HG02938 (cell line): Measurements from ENCODE around the gene DVL1.

Source experiments
- ATAC-seq: cut with Tn5 transposase; IDR thresholded peaks from one replicate; pipeline ENCODE4 v1.9.1; 2021; ENCODE audit warnings: mild to moderate bottlenecking, moderate library complexity; ENCODE audit not compliant: unreplicated experiment

The DVL1 gene

GRCh38 chr1:1356796-1357401 is 7.7 kb upstream of the DVL1 start:
- no peak for ATAC-seq

DNA sequence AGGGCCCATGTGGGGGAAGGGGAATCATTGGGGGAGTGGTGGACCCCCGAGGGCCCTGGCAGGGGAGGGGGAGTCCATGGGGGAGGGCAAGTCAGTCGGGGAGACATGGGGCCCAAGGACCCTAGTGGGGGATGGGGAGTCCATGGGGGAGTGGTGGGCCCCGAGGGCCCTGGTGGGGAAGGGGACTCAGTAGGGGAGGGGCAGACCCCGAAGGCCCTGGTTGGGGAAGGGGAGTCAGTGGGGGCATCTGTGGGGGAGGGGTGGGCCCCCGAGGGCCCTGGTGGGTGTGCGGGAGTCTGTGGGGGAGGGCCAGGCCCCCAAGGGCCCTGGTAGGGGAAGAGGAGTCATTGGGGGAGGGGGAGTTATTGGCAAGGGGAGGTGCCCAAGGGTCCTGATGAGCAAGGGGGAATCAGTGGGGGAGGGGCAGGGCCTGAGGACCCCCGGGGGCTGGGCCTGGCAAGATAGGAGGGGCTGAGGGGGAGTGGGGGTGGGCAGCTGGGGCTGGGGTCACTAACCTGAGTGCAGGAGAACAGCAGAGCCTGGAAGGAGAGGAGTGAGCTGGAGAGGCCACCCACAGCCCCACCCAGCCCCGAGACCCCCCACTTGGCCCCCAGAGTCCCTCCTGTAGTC is 7.1 kb upstream of the DVL1 start:
- no peak for ATAC-seq

- no peak for ATAC-seq
These were observed 6.2 kb upstream of the DVL1 start for GRCh38 chr1:1355416-1355815.

- no peak for ATAC-seq
These were observed 5.3 kb upstream of the DVL1 start for GRCh38 chr1:1354271-1355247.

DNA sequence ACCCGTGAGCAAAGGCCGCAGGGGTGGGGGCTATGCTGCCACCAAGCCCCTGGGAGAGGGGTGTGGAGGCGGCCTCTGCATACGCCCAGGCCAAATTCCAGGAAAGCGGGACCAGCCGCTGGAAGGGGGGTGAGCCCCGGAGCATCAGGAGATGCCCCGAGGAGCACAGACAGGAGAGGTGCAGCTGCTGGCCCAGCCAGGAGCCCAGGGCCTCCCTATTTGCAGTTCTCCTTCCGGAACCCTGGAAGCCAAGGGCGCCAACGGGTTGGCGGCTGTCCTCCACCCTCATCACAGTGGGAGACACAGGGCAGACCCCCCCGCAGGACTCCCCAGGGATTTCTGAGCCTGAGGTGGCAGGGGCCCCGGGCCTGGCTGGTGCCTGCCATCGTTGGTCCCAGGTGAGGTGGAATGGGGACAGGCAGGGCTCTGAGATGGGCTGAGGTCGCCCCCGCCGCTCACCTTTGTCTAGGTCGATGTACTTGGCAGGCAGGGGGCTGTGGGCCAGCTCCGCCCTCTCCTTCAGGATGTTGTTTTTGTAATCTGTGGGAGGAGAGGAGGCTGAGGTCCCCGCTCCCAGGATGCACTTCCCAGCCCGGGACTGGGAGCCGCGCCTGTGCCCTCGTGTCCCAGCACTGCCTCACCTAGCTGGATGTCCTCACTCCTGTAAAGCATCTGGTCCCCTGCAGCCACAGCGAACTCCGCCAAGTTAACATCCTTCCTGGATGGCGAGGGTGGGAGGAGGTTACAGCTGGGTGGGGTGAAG is 4.4 kb upstream of the DVL1 start:
- ATAC-seq, result no peak

- no peak for ATAC-seq
These were observed 3.7 kb upstream of the DVL1 start for GRCh38 chr1:1352786-1353388.

DNA sequence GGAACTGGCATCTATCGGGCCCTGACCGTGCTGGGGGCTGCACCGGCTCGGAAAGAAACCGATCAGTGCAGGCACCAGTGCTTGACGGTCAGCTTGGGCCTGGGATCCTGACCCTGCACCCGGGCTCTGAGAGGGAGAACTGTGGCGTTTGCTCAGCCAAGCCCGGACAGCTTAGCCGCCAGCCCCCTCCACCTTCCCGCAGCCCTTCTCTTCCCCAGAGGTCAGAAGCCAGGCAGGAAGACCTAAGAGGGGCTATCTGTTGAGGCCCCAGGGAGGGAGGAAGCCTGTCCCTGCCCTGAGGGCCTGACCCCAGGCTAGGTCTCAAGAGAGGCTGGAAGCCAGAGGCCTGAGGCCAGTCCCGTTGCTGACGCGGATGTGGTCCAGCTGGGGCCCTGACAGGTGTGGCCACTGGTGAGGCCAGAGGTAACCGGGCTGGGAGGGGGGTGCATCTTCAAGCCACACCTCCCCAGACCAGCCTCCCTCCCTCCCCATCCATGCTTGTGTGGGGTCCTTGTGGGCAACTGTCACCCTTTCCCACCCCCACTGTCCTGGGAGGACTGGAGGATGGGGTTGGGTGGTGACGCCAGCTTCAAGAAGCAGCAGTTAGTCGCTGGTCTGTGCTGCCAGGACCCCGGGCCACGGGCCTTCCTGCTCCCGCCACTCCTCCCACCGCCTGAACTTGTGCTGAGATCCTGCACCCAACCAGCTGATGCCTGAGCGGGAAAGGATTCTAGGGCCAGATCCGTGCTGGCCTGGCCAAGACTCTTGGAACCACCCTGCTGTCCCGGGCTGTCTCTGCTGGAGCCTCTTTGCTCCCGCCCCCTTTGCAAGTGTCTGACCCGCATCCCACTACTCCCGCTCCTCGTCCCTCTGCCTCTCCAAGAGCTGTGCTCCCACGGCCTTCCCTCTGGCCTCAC is 2.6 kb upstream of the DVL1 start:
- ATAC-seq, result no peak

GRCh38 chr1:1348420-1349255 is 580 bp downstream of the DVL1 start:
- ATAC-seq, result peak; percentile 8

DNA sequence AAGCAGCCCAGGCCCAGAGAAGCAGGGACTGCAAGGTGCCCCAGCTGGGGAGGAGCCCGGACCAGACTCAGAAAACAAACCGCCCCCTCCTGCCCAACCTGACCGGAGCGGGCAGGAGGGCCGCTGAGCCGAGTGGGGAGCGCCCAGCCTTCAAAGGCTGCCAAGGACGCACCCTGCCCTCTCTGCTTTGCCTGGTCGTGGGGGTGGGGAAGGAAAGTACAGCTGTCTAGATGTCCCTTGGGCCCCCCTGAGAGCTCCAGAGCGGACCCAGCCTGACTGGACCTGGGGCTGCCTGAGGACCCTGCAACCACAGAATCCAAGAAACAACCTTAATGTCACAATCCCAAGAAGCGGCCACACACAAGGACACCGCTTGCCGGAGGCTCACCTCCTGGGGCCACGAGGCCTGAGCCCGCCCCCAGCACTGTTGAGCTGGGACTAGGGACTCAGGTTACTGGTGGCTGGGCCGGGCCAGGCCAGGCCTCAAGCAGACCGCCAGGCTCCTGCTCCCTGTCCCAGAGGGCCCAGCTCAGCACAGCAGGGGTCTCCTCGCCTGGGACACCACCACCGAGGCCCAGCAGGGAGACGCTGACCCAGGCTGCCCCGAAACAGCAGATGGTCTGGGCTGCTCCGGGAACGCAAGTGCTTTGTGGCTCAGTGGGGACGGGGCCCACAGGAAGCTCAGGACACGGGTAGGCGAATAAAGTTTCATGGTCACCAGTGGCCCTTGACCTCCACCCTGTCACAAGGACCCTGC is 1.4 kb downstream of the DVL1 start:
- no peak for ATAC-seq

GRCh38 chr1:1347026-1347595 is 2.1 kb downstream of the DVL1 start:
- no peak for ATAC-seq

GRCh38 chr1:1346501-1346890 is 2.7 kb downstream of the DVL1 start:
- no peak for ATAC-seq

GRCh38 chr1:1345860-1346500 is 3.2 kb downstream of the DVL1 start:
- no peak for ATAC-seq

GRCh38 chr1:1345384-1345783 is 3.8 kb downstream of the DVL1 start:
- no peak for ATAC-seq

DNA sequence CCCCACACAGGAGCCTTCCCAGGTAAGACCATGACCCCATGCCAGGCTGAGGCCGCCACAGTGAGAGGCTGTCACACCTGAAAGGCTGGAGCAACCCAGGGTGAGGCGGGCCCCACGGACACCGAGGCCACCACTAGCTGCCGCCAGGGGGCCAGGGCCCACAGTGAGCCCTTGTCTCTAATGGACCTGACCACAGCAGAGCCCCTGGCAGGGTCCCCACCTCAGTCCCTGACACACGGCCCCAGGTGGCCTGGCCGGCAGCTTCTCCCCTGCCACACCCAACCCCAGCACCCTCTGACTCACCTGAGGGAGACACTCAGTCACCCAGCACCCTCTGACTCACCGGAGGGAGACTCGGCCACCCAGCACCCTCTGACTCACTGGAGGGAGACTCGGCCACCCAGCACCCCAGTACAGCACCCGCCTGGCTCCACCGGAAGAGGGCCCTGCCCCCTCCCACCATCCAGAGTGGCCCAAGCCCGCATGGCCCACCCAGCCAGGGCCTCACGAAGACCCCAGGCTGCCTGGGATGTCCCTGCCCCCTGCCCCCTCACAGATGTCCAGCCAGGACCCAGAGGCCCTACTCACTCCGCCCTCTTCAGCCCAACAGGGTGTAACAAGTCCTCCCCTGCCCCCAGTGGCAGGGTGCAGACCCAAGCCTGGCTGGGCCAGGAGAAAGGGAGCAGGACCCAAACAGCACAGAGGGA is 4.4 kb downstream of the DVL1 start:
- ATAC-seq, result no peak

DNA sequence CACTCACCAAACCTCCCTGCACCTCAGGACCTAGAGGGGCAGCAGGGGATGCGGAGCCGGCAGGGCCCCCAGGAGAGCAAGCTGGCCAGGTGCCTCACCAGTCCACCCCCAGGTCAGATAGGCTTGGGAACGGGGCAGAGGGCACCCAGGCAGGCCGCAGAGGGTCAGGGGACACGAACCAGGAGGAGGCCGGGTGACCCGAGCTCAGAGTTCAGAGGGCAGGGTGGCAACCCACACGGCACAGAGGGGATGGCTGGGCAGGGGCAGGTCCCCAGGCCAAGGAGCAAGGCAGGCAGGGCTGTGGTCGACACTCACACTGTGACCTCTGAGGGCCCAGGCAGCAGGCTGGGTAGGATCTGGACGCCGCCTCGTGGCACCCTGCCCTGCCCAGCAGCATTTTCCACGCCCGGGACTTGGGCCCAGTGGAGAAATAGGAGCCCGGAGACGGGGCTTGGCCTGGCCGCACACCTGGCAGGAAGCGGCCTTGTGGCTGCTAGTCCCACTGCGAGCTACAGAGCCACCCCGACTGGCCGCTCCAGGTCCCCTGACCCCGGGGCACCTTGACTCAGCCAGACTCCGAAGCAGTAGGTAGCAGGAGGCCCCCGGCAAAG is 5.3 kb downstream of the DVL1 start:
- no peak for ATAC-seq

DNA sequence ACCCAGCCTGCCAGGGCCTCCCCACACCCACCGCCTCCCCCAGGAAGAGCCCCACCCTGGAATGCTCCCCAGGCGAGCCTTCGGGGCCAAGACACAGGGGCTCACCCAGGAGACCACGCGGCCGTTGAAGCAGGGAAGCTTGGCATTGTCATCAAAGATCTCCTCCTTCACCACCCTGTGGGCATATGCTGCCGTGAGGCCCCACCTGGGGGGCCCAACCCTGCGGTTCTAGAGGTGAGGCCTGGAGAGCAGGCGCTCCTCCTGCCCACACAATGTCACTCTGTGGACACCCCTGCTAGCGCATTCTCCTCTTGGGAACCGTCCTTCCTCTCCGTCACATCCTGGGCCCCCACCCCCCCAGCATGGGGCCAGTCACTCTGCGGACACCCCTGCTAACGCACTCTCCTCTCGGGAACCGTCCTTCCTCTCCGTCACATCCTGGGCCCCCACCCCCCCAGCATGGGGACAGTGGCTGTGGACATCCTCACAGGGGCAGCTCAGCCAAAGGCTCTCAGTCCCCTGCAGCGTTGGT is 6.6 kb downstream of the DVL1 start:
- no peak for ATAC-seq
